Head of caudate nucleus (tissue), 42 donors: Measurements from ENCODE around the gene TFPT.

Experiments
- DNase-seq, 42 donors: peaks; one replicate each; pipeline versions ENCODE4 v3.0.0 to v3.0.0-alpha.2; 2020 to 2021; ENCODE audit warnings: mixed read lengths in 7 of 42
- intact Hi-C: fragments of 100-400 bp; cut with DNase I; formaldehyde crosslinking; loops from one replicate; pipeline ENCODE4 v1.15.0; 2022

The TFPT gene

GRCh38 chr19:54151362-54152035 is 36.0 kb upstream of the TFPT start:
- intact Hi-C loops: no loop called here
- peak in 35 of 42 donors; percentile 18 to 91 (median 56) for DNase-seq

- intact Hi-C loops: no loop called here
- no peak for DNase-seq
Measured at GRCh38 chr19:54149021-54149812, 33.8 kb upstream of the TFPT start.

- intact Hi-C loops: no loop called here
- DNase-seq: no peak
Measured at GRCh38 chr19:54148158-54148557, 32.7 kb upstream of the TFPT start.

GRCh38 chr19:54147676-54148075 is 32.2 kb upstream of the TFPT start:
- intact Hi-C loops: no loop called here
- no peak for DNase-seq

- no peak for DNase-seq
- intact Hi-C loops: no loop called here
Measured at GRCh38 chr19:54145541-54146158, 30.2 kb upstream of the TFPT start.

GRCh38 chr19:54142166-54142780 is 26.8 kb upstream of the TFPT start:
- intact Hi-C loops: no loop called here
- DNase-seq: no peak

GRCh38 chr19:54141356-54141755 is 25.9 kb upstream of the TFPT start:
- intact Hi-C loops: no loop called here
- DNase-seq: no peak

- intact Hi-C loops: no loop called here
Measured at GRCh38 chr19:54138489-54139256, 23.2 kb upstream of the TFPT start.

GRCh38 chr19:54137699-54138488 is 22.4 kb upstream of the TFPT start, which contains the start of gene CNOT3:
Gene CNOT3, plus strand, starts transcription at chr19:54137762. Its CDS starts 5,217 bp downstream, at chr19:54142979.
- intact Hi-C loops: no loop called here
- DNase-seq: peak in 1 of 42 donors; percentile 29

More at GRCh38 chr19:54138489-54139256, 23.2 kb upstream of the TFPT start:
- no peak for DNase-seq

GRCh38 chr19:54136864-54137698 is 21.6 kb upstream of the TFPT start:
- intact Hi-C loops: no loop called here

GRCh38 chr19:54136086-54136863 is 20.8 kb upstream of the TFPT start:
- intact Hi-C loops: no loop called here
- DNase-seq: peak in 5 of 42 donors; percentile 14 to 31 (median 23)

More at GRCh38 chr19:54136864-54137698, 21.6 kb upstream of the TFPT start:
- peak; percentile 96 to 100 (median 99) for DNase-seq

- no peak for DNase-seq
- intact Hi-C loops: no loop called here
Measured at GRCh38 chr19:54133957-54134590, 18.6 kb upstream of the TFPT start.

- intact Hi-C loops: no loop called here
- DNase-seq: peak in 1 of 42 donors; percentile 22
Measured at GRCh38 chr19:54133312-54133956, 18.0 kb upstream of the TFPT start.

- DNase-seq: no peak
- intact Hi-C loops: no loop called here
Measured at GRCh38 chr19:54129617-54129996, 14.2 kb upstream of the TFPT start.
